ENCODE measurements around the gene ATG10.

GRCh38 chr5:82274343-82275211 is 302.8 kb downstream of the ATG10 start:
- TF ChIP-seq CTCF (IDR thresholded peaks at IDR 0.05), result no peak
- TF ChIP-seq POLR2AphosphoS5 (IDR thresholded peaks at IDR 0.05), result no peak
- no peak for TF ChIP-seq POLR2A (IDR thresholded peaks at IDR 0.05)

All from prostate gland (tissue), 2 donors.